ENCODE results near the gene C16orf78.

C16orf78 gene

GRCh38 chr16:49396206-49396720, 22.7 kb downstream of the C16orf78 start:
- Histone ChIP-seq H3K4me3 (ENCODE audit: low read depth in 1 of 2, low read length in 1 of 2) (no peak overlapping the region), H3K4me1 (ENCODE audit: control insufficient read depth in 1 of 2, insufficient read depth in 1 of 2, low read depth in 1 of 2, low read length in 1 of 2) (no peaks in the 10 kb centered on the region), H3K27me3 (peaks cover 12% of the 10 kb centered on the region), H3K36me3 (no peaks in the 10 kb centered on the region), H3K9me3 (no peaks in the 10 kb centered on the region), H3K27ac (no peak overlapping the region)
- TF ChIP-seq CTCF (IDR thresholded peaks at IDR 0.05) = no peak

DNA sequence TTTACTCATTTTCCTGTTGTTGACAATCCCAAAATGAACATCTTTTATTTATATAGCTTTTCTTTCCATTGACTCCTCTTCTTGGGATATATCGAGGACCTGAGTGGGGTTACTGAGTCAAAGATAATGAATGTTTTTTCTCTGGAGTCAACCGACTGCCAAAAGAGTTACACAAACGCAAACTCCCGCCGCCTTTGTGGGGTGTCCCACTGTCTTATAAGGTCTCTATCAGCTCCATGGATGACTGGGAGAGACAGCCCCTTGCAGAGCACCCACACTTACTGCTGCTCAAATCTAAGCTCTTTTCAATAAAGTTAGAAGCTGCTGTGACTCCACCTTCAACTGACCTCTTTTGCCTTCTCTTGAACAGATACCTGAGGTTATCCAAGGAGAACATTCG, 25.2 kb downstream of the C16orf78 start:
- H3K27me3 ChIP-seq = no peaks in the 10 kb centered on the region
- H3K9me3 ChIP-seq = no peaks in the 10 kb centered on the region

DNA sequence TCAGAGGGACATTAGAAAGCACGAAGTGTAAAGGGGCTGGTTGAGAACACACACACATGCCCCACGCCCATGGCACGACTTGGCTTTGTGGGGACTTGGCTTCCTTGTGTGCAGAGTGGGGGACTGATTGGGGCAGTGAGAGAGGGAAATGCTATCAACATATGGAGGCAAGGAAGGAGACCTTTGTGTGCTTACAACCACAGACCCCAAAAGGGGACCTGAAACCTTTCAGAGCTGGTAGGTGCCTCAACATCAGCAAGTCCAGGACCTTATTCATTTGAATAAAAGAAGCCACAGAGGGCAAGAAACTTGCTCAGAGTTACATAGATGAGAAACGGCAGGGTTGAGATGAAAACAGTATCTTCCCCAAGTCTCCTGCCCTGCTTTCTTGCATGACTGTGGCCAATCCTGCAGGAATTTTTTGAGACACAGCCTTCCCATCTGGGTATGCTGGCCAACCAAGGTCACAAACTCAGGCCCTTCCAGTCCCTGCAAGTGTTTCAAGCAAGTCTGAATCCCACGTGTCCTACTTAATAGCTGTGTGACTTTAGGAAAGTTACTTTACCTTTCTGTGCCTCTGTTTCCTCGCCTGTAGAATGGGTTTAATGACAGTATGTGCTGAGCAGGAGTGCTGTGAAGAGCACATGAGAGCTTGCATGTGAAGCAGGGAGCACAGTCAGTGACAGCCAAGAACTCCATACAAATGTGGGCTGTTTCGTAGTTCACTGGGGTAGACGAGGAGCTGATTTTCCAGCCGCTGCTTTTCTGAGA, 26.2 kb downstream of the C16orf78 start:
- Histone ChIP-seq H3K36me3 (no peaks in the 10 kb centered on the region), H3K27me3 (no peaks in the 10 kb centered on the region), H3K9me3 (no peaks in the 10 kb centered on the region), H3K4me3 (ENCODE audit: low read depth in 1 of 2, low read length in 1 of 2) (no peak overlapping the region), H3K4me1 (ENCODE audit: control insufficient read depth in 1 of 2, insufficient read depth in 1 of 2, low read depth in 1 of 2, low read length in 1 of 2) (no peaks in the 10 kb centered on the region), H3K27ac (no peak overlapping the region)
- TF ChIP-seq CTCF (IDR thresholded peaks at IDR 0.05) = no peak

More for the DNA sequence above, 25.2 kb downstream of the C16orf78 start:
- Histone ChIP-seq H3K36me3 (no peaks in the 10 kb centered on the region), H3K4me3 (ENCODE audit: low read depth in 1 of 2, low read length in 1 of 2) (no peak overlapping the region), H3K27ac (no peak overlapping the region), H3K4me1 (ENCODE audit: control insufficient read depth in 1 of 2, insufficient read depth in 1 of 2, low read depth in 1 of 2, low read length in 1 of 2) (no peaks in the 10 kb centered on the region)
- no peak for TF ChIP-seq CTCF (IDR thresholded peaks at IDR 0.05)

- Histone ChIP-seq H3K27ac (no peak overlapping the region), H3K27me3 (no peaks in the 10 kb centered on the region), H3K4me1 (ENCODE audit: control insufficient read depth in 1 of 2, insufficient read depth in 1 of 2, low read depth in 1 of 2, low read length in 1 of 2) (no peaks in the 10 kb centered on the region), H3K36me3 (no peaks in the 10 kb centered on the region), H3K4me3 (ENCODE audit: low read depth in 1 of 2, low read length in 1 of 2) (no peak overlapping the region), H3K9me3 (no peaks in the 10 kb centered on the region)
- TF ChIP-seq CTCF (IDR thresholded peaks at IDR 0.05) = no peak
These were observed 27.0 kb downstream of the C16orf78 start for GRCh38 chr16:49400611-49401010.

DNA sequence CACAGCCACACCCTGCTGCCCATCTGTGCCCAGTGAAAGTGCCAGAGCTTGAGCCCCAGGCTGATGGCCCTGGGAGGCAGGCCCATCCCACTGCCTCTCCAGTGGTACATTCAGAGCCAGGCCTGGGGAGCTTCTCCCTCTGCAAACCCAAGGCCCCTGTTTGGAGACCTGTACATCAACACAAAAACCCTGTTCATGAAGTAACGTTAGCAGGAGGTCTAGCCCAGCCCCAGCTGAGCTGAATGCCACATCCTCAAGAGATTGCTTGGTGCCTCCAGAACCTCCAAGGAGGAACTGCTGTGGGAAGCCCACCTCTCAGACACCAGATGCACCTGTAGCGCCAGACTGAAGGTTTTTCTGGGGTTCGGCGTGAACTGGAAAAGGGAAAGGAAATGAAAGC, 31.5 kb downstream of the C16orf78 start:
- no peak for TF ChIP-seq CTCF (IDR thresholded peaks at IDR 0.05)
- no peaks in the 10 kb centered on the region for H3K4me1 ChIP-seq (ENCODE audit: control insufficient read depth in 1 of 2, insufficient read depth in 1 of 2, low read depth in 1 of 2, low read length in 1 of 2)

More for the DNA sequence above, 31.5 kb downstream of the C16orf78 start:
- H3K4me3 ChIP-seq (ENCODE audit: low read depth in 1 of 2, low read length in 1 of 2) = no peak overlapping the region
- H3K27me3 ChIP-seq = no peaks in the 10 kb centered on the region
- H3K9me3 ChIP-seq = no peaks in the 10 kb centered on the region
- no peak overlapping the region for H3K27ac ChIP-seq
- H3K36me3 ChIP-seq = no peaks in the 10 kb centered on the region

All from neutrophil (primary cell).